A549 treated with DMSO at 1 μM for 4 hours (cell line): ENCODE results near the gene BTNL9. TPM values are rescaled to one million over a fixed set of nuclear protein-coding genes. Genes with fewer than 3 reads are reported as not detected.

Experiments used
- total RNA-seq: library from RNA; stranded (reverse); fragments of 200-300 nt; extraction: Qiagen RNA extraction; gene quantifications from 5 replicates; pipeline ENCODE4 v1.2.3, GENCODE V29; 2022; ENCODE audit warnings: low read depth

Gene BTNL9
- 0.81 to 1.4 TPM (median 0.87 TPM) in 5 replicates for total RNA-seq

DNA sequence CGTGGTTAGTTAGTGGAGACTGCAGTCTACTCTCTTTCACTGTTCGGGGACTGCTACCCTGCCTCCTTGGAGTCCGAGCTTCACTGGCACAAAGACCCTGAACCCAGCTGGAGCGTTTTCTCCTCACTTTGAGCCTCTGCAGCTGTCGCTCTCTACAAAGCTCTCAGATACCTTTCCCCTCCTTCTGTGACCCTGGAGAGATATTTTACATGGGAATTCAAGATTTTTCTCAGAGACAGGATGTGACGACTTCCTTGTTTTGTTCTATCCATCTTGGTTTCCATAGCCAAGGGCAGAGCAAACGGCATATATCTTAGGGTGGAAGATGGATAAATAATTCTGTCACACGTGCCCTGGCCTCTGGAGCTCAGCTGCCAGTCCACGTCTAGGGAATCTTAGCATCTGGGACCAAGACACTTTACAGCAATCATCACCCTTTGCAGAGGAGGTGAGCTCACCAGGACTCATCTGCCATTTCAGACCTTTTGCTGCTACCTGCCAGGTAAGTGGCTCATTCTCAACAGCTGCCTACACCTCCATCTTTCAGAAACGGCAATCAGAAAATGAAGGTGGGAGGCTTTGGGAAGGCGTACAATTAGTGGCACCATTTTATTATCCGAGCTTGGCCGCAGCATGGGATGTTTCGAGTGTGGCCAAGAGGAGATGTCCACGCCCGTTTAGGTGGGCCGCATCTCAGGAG is at the start of gene BTNL9:
TSS of gene BTNL9 (plus strand) at position 336 of the 700 bp plus-strand sequence. CDS start 5,224 bp downstream, outside the sequence.

Other genes starting within 250 kb of the BTNL9 start
- gene MGAT1, start 237.5 kb upstream of the BTNL9 start, total RNA-seq: 73.8 to 91.2 TPM (median 84.3 TPM) in 5 replicates
- gene ZFP62, start 179.0 kb upstream of the BTNL9 start, total RNA-seq: 7.4 to 12.0 TPM (median 10.1 TPM) in 5 replicates
- gene BTNL8, start 141.1 kb upstream of the BTNL9 start, total RNA-seq: not detected in 5 replicates
- gene BTNL3, start 51.4 kb upstream of the BTNL9 start, total RNA-seq: not detected in 5 replicates
- gene OR2V1, start 90.9 kb downstream of the BTNL9 start, total RNA-seq: not detected in 5 replicates
- gene OR2V2, start 107.3 kb downstream of the BTNL9 start, total RNA-seq: not detected in 5 replicates
- 26.8 to 44.6 TPM (median 39.3 TPM) in 5 replicates for gene TRIM7, start 164.9 kb downstream of the BTNL9 start, total RNA-seq
- 22.2 to 31.2 TPM (median 27.6 TPM) in 5 replicates for gene TRIM41, start 183.0 kb downstream of the BTNL9 start, total RNA-seq
- 3,029 to 4,315 TPM (median 3,357 TPM) in 5 replicates for gene RACK1, start 203.6 kb downstream of the BTNL9 start, total RNA-seq
- gene TRIM52, start 220.9 kb downstream of the BTNL9 start, total RNA-seq: 6.5 to 8.6 TPM (median 7.6 TPM) in 5 replicates